HFFc6 (cell line): ENCODE data around the gene CAT. TPM values are rescaled to one million over a fixed set of nuclear protein-coding genes. Genes with fewer than 3 reads are reported as not detected.

ENCODE experiments used
- DNase-seq: peaks from one replicate; pipeline ENCODE4 v3.0.0-alpha.2; 2018
- H3K27ac Mint-ChIP-seq: 2 replicates; pipeline ENCODE4 v1.8.0; 2020; ENCODE audit warnings: mild to moderate bottlenecking, mixed read lengths
- H3K27me3 Mint-ChIP-seq: 2 replicates; pipeline ENCODE4 v1.8.0; 2021; ENCODE audit warnings: mild to moderate bottlenecking, moderate library complexity, mixed read lengths; ENCODE audit not compliant: insufficient read depth
- H3K36me3 Mint-ChIP-seq: 2 replicates; pipeline ENCODE4 v1.8.0; 2021; ENCODE audit warnings: low read depth, mixed read lengths
- H3K4me1 Mint-ChIP-seq: 2 replicates; pipeline ENCODE4 v1.8.0; 2020; ENCODE audit warnings: low read depth, mixed read lengths
- H3K4me3 Mint-ChIP-seq: 2 replicates; pipeline ENCODE4 v1.8.0; 2020; ENCODE audit warnings: mild to moderate bottlenecking, moderate library complexity, mixed read lengths
- H3K9me3 Mint-ChIP-seq: 2 replicates; pipeline ENCODE4 v1.8.0; 2020; ENCODE audit warnings: mild to moderate bottlenecking, mixed read lengths
- total RNA-seq, 6 experiments: library from RNA; stranded (reverse); fragmentation: NEBNext Ultra II Directional; extraction: Animal tissue kit (Norgen Biotek cat#: 25700); gene quantifications; 2 replicates in 1 of 6; 3 replicates in 5 of 6; pipeline ENCODE4 v1.2.3, GENCODE V29; 2021
- TF ChIP-seq, protein P1 (sequence below): fragments of 200-600 bp; sonication (generic); IDR thresholded peaks from 2 replicates; pipeline ENCODE4 v1.5.0; 2021; ENCODE audit warnings: antibody characterized with exemption, mild to moderate bottlenecking

The CAT gene
- total RNA-seq, 6 experiments from 2014 or later: 36.7 to 47.4 (median 42.9) TPM

DNA sequence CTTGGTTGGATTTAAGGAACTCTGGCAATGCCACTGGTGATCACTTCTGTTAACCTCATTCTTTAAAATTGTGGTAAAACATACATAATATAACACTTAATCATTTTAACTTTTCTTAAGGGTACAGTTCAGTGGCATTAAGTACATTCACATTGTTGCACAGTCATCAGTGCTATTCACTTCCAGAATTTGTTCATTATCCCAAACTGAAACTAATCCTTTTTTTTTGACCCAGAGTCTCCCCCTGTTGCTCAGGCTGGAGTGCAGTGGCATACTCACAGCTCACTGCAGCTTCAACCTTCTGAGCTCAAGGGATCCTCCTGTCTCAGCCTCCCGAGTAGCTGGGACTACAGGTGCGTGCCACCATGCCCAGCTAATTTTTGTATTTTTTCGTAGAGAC is 64.2 kb downstream of the CAT start:
- TF ChIP-seq, protein P1, sequence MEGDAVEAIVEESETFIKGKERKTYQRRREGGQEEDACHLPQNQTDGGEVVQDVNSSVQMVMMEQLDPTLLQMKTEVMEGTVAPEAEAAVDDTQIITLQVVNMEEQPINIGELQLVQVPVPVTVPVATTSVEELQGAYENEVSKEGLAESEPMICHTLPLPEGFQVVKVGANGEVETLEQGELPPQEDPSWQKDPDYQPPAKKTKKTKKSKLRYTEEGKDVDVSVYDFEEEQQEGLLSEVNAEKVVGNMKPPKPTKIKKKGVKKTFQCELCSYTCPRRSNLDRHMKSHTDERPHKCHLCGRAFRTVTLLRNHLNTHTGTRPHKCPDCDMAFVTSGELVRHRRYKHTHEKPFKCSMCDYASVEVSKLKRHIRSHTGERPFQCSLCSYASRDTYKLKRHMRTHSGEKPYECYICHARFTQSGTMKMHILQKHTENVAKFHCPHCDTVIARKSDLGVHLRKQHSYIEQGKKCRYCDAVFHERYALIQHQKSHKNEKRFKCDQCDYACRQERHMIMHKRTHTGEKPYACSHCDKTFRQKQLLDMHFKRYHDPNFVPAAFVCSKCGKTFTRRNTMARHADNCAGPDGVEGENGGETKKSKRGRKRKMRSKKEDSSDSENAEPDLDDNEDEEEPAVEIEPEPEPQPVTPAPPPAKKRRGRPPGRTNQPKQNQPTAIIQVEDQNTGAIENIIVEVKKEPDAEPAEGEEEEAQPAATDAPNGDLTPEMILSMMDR: no peak
- Mint-ChIP-seq H3K27ac (no peak overlapping the region), H3K27me3 (peaks cover 20% of the 10 kb centered on the region), H3K9me3 (no peaks in the 10 kb centered on the region), H3K36me3 (no peaks in the 10 kb centered on the region), H3K4me3 (no peak overlapping the region; the same call in 1 of the 2 replicates), H3K4me1 (peaks cover 20% of the 10 kb centered on the region)
- no peak for DNase-seq

DNA sequence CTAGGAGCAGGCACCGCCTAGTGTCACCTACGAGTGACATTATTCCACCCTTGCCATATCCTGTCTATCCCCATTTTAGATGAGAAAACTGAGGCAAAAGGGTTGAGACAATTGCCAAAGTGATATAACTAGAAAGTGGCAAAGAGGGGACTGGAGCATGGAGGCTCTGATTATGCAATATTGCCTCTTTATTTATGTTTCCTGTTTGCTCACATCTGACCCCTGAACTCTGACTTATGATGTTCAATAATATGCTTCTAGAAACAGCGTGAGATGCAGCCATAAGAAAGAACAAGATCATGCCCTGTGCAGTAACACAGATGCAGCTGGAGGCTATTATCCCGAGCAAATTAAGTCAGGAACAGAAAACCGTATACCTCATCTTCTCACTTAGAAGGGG is 67.1 kb downstream of the CAT start:
- Mint-ChIP-seq H3K36me3 (no peaks in the 10 kb centered on the region), H3K27me3 (peaks cover 9% of the 10 kb centered on the region), H3K9me3 (no peaks in the 10 kb centered on the region), H3K4me3 (no peak overlapping the region), H3K4me1 (peaks cover 19% of the 10 kb centered on the region), H3K27ac (no peak overlapping the region)
- TF ChIP-seq, protein P1: no peak
- no peak for DNase-seq

DNA sequence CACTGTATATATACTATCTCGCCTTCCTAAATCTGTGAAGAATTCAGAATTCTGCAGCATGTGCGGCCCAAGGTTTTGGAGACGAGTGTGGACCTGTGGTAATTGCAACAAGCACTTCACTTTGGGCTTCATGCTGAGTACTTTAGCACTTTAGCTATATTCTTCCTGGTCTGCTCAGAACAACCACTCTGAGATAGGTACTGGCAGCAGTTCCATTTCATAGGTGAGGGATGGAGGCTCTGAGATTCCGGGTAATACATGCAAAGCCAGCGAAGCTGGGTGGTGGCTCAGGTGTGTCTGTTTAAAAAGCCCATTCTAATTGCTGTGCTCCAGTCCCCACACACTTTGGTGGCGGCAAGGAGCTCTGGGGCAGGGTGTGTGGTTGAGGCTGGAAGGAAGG is 68.4 kb downstream of the CAT start:
- no peak overlapping the region for H3K27ac Mint-ChIP-seq
- H3K4me3 Mint-ChIP-seq: no peak overlapping the region
- TF ChIP-seq, protein P1: no peak
- H3K36me3 Mint-ChIP-seq: no peaks in the 10 kb centered on the region
- no peak for DNase-seq
- H3K4me1 Mint-ChIP-seq: peaks cover 7% of the 10 kb centered on the region
- no peaks in the 10 kb centered on the region for H3K9me3 Mint-ChIP-seq
- peaks cover 3% of the 10 kb centered on the region for H3K27me3 Mint-ChIP-seq

DNA sequence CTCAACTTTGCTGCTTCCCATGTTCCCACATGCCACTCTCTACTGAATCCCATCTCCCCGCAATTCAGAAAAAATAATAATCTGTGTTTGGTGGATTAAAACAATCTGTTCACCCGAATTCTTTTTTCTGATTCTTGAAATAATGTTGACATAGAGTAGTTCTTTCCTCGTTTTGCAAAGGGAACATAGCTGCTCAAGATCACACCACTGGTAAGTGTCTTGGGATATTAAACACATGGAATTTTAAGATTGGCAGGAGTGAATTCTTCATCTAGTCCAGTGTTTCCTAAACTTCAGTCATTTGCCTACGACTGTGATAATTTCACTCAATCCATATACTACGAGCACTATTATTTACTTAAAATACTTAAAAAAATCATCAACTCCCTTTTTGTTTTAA is 68.9 kb downstream of the CAT start:
- DNase-seq: no peak
- TF ChIP-seq, protein P1: no peak
- H3K4me1 Mint-ChIP-seq: peaks cover 3% of the 10 kb centered on the region
- no peak overlapping the region for H3K4me3 Mint-ChIP-seq
- H3K9me3 Mint-ChIP-seq: no peaks in the 10 kb centered on the region
- no peak overlapping the region for H3K27ac Mint-ChIP-seq
- H3K27me3 Mint-ChIP-seq: peaks cover 3% of the 10 kb centered on the region
- no peaks in the 10 kb centered on the region for H3K36me3 Mint-ChIP-seq

DNA sequence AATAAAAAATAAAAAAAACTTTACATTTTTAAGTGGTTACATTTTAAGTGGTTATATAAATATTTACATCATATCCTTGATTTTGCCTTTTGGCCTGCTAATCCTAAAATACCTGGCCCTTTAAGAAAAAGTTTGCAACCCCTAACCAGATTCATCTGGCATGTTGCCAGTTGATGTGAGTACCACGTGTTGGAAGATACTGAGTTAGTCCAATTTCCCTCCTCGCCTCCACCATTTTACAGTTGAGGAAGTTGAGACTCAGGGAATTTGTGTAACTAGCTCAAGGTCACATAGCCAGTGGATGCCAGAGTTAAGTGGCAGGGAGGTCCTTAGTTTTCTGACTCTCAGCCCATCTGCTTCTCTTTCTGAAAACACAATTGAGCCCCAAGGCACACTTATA is 69.8 kb downstream of the CAT start:
- TF ChIP-seq, protein P1: no peak
- no peak overlapping the region for H3K27ac Mint-ChIP-seq
- H3K4me1 Mint-ChIP-seq: no peaks in the 10 kb centered on the region
- no peak for DNase-seq
- peaks cover 3% of the 10 kb centered on the region; the same call in 1 of the 2 replicates for H3K27me3 Mint-ChIP-seq
- H3K9me3 Mint-ChIP-seq: no peaks in the 10 kb centered on the region
- H3K36me3 Mint-ChIP-seq: no peaks in the 10 kb centered on the region
- H3K4me3 Mint-ChIP-seq: no peak overlapping the region

DNA sequence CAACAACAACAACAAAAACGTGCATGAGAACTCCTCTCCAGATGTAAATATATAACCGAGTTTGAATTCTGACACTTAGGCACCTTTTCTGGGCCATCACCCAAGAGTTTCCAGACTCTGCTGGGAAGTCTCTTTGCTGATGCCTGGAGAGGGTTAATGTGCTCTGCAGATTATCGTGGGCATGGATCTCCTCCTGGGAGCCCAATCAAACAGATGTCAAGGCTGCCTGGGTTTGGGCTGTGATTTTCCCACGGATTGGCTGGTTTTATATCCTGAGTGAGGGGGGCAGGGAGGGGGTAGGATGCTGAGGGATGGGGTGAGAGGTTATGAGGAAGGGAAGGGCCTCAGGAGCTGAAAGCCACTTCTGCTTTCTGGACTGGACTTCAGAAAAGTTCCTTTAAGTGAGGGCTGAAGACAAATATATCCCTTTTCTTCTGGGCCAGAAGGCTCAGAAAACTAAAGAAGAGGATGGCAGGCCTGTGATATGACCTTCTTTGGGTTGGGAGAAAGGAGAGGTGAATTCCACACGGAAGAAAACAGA is 70.7 kb downstream of the CAT start:
- H3K4me1 Mint-ChIP-seq: no peaks in the 10 kb centered on the region
- no peak overlapping the region for H3K4me3 Mint-ChIP-seq
- DNase-seq: no peak
- peaks cover 8% of the 10 kb centered on the region for H3K27me3 Mint-ChIP-seq
- no peaks in the 10 kb centered on the region for H3K9me3 Mint-ChIP-seq
- TF ChIP-seq, protein P1: no peak
- no peak overlapping the region for H3K27ac Mint-ChIP-seq
- no peaks in the 10 kb centered on the region for H3K36me3 Mint-ChIP-seq
